Ectodermal cell (in vitro differentiated cells): ENCODE measurements around the gene SPAAR.
"Not testable (repeated sequence)": the region's sequence is repeated elsewhere in the genome, so short reads cannot be mapped to it uniquely, and the experiment has no call there.

Experiments used
- H3K27ac ChIP-seq: 2 replicates; pipeline ENCODE4 v1.7.0; 2013; ENCODE audit warnings: mild to moderate bottlenecking, low read depth, low read length; ENCODE audit not compliant: insufficient read depth, poor library complexity, severe bottlenecking
- H3K27me3 ChIP-seq: 2 replicates; pipeline ENCODE4 v1.7.0; 2013; ENCODE audit warnings: mild to moderate bottlenecking, low read length; ENCODE audit not compliant: insufficient read depth, control insufficient read depth, poor library complexity, severe bottlenecking
- H3K36me3 ChIP-seq: one replicate; pipeline ENCODE4 v1.7.0; 2013; ENCODE audit warnings: low read length; ENCODE audit not compliant: control insufficient read depth, insufficient read depth
- H3K4me1 ChIP-seq: one replicate; pipeline ENCODE4 v1.7.0; 2013; ENCODE audit warnings: low read length; ENCODE audit not compliant: control insufficient read depth, insufficient read depth
- H3K4me3 ChIP-seq: 2 replicates; pipeline ENCODE4 v1.7.0; 2013; ENCODE audit warnings: low read depth, low read length, control low read depth; ENCODE audit not compliant: insufficient read depth
- H3K9me3 ChIP-seq: 2 replicates; pipeline ENCODE4 v1.7.0; 2013; ENCODE audit warnings: mild to moderate bottlenecking, low read length, moderate library complexity; ENCODE audit not compliant: control insufficient read depth
- WGBS, 2 experiments: methylation state at CpG; one replicate each; pipeline ENCODE4 v1.1.7; 2013; ENCODE audit warnings: missing lambda C conversion rate in 2 of 2; 5-methylcytosine and 5-hydroxymethylcytosine counted together

Gene SPAAR

GRCh38 chr9:35909687-35910612 lies 660 bp downstream of the SPAAR start:
- no peaks in the 10 kb centered on the region for H3K9me3 ChIP-seq
- H3K36me3 ChIP-seq, result no peaks in the 10 kb centered on the region
- no peak overlapping the region for H3K27ac ChIP-seq
- WGBS, 2 experiments, result 91 to 92% methylated on average over 34 of the region's 34 CpGs
- H3K4me3 ChIP-seq, result no peak overlapping the region
- H3K27me3 ChIP-seq, result no peaks in the 10 kb centered on the region
- peaks cover 34% of the 10 kb centered on the region for H3K4me1 ChIP-seq

DNA sequence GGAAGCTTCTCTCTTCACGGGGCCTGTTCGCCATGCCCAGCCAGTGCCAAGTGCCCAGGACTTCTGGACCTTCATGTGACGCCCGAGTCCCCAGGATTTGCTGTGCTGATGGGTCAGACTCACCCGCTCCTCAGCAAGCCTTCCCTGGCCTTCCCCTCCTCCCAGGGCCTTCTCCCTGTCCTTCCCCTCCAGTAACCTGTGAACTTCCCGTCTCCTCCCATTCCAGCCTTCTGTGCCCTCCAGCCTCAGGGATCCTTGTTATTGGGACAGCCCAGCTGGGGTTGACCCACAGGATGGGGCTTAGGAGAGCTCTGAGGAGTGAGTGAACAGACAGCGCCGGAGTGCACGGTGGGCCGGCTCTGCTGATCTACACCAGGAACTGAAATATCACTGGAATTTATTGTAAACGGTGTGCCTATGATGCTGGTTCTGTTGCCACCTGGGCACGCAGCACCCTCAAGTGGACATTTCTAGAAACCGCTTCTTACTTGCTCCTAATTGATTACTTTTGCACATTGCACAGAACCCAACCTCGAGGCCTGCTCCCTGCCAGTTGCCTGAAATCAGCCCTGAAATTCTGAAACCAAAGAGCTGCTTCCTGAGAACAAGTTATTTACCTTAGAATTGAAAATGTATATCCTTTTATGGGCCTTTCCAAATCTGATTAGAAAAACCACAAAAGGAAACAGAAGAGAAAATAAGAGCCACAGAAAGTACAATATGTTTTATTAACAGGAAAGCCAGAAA lies 1.5 kb downstream of the SPAAR start:
- Histone ChIP-seq H3K36me3 (no peaks in the 10 kb centered on the region), H3K27me3 (no peaks in the 10 kb centered on the region), H3K4me3 (no peak overlapping the region), H3K4me1 (peaks cover 26% of the 10 kb centered on the region), H3K9me3 (no peaks in the 10 kb centered on the region), H3K27ac (no peak overlapping the region)
- 88% methylated on average over 14 of the region's 14 CpGs for WGBS, 2 experiments

- H3K9me3 ChIP-seq, result no peaks in the 10 kb centered on the region
- 86 to 92% methylated on average over 10 of the region's 10 CpGs for WGBS, 2 experiments
- H3K27me3 ChIP-seq, result no peaks in the 10 kb centered on the region
Measured at GRCh38 chr9:35911690-35912089, 2.4 kb downstream of the SPAAR start.

DNA sequence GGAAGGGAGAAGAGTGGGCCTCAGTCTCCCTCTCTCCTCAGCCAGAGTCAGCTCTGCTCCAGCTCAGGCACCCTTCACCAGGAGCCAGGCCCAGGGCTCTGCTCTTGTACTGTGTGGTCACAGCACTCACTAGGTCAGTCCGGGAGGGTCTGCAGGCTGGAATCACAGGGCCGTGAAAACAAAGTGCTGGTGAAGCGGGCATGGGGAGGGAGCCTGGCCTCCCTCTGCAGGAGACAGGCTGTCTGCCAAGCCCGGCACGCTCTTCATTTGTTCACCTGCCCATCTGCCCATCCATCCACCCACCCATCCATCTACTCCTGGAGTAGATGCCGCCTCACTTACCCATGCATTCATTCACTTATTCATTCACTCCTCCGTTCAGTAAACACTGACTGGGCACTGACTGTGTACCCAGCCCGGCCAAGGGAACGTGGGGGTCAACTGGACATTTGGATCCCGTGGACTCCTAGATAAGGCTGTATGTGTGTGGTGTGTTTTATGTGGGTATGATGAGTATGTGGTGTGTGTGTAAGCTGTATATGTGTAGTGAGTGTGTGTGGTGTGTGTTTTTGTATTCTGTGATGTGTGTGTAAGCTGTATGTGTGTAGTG lies 3.6 kb downstream of the SPAAR start:
- Histone ChIP-seq H3K4me3 (no peak overlapping the region), H3K27ac (no peak overlapping the region), H3K9me3 (no peaks in the 10 kb centered on the region), H3K36me3 (no peaks in the 10 kb centered on the region), H3K27me3 (no peaks in the 10 kb centered on the region), H3K4me1 (peaks cover 12% of the 10 kb centered on the region)
- WGBS, 2 experiments, result 89 to 90% methylated on average over 10 of the region's 10 CpGs

More at GRCh38 chr9:35911690-35912089, 2.4 kb downstream of the SPAAR start:
- peaks cover 24% of the 10 kb centered on the region for H3K4me1 ChIP-seq
- no peaks in the 10 kb centered on the region for H3K36me3 ChIP-seq
- H3K4me3 ChIP-seq, result no peak overlapping the region
- no peak overlapping the region for H3K27ac ChIP-seq

DNA sequence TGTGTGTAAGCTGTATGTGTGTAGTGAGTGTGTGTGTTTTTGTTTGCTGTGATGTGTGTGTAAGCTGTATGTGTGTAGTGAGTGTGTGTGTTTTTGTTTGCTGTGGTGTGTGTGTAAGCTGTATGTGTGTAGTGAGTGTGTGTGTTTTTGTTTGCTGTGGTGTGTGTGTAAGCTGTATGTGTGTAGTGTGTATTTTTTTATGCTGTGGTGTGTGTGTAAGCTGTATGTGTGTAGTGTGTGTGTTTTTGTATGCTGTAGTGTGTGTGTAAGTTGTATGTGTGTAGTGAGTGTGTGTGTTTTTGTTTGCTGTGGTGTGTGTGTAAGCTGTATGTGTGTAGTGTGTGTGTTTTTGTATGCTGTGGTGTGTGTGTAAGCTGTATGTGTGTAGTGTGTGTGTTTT lies 4.1 kb downstream of the SPAAR start:
- not testable (repeated sequence) for H3K4me3 ChIP-seq, H3K36me3 ChIP-seq, H3K9me3 ChIP-seq, H3K27ac ChIP-seq, H3K27me3 ChIP-seq, H3K4me1 ChIP-seq

- Histone ChIP-seq H3K36me3 (no peaks in the 10 kb centered on the region), H3K4me1 (no peaks in the 10 kb centered on the region), H3K4me3 (no peak overlapping the region), H3K9me3 (no peaks in the 10 kb centered on the region), H3K27me3 (no peaks in the 10 kb centered on the region), H3K27ac (no peak overlapping the region)
- WGBS, 2 experiments, result 70 to 71% methylated on average over 9 of the region's 9 CpGs
Measured at GRCh38 chr9:35914301-35914807, 5.1 kb downstream of the SPAAR start.

DNA sequence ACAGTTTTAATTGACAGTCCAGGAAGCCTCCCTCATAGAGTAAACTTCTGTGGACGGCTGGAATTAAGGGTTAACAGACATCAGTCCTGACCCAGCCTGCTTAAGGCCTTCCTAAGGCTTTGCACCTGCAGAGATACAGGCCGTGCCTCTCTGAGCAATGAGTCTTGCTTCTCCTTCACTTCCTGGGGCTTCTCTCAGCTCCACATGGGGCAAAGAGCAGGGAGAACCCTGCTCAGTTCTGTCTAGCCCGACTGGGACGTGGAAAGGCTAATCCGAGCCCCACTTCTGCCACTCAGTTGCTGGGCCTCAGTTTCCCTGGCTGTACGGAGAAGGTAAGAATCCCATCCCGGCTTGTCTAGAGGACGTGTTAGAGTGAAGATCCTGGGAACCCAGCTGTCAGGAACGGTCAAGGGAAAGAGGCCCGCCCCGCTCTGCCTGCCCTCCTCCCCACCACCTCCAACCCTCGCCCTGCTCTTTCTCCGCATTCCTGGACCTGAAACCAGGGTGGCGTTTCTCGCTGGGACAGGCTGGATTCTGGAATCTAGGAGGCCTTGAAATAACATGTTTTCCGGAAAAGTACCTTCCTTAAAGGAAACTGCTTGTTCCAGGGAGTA lies 6.5 kb downstream of the SPAAR start:
- Histone ChIP-seq H3K36me3 (no peaks in the 10 kb centered on the region), H3K9me3 (no peaks in the 10 kb centered on the region), H3K27me3 (no peaks in the 10 kb centered on the region), H3K27ac (no peak overlapping the region), H3K4me1 (no peaks in the 10 kb centered on the region), H3K4me3 (no peak overlapping the region)
- 80% methylated on average over 16 of the region's 16 CpGs for WGBS, 2 experiments

DNA sequence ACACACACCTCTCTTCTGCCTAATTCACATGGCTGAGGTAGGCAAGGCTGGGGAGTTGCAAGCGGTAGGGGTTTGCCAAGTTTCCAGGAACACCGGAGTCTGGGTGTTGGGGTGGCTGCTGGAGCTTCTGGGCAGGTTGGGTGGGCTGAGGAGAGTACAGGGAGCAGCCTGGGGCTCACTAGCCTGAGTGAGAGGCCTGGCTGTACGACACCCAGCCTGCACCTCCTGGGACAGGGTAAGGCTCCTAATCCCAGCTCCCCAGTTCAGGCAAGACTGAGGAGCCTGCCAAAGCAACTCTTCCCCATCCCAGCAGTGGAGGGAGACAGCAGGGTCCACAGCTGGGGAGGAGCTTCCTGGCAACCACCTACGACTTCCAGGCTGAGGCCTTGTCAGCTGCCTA lies 8.0 kb downstream of the SPAAR start:
- Histone ChIP-seq H3K36me3 (no peaks in the 10 kb centered on the region), H3K27ac (no peak overlapping the region), H3K27me3 (no peaks in the 10 kb centered on the region), H3K9me3 (no peaks in the 10 kb centered on the region), H3K4me3 (no peak overlapping the region), H3K4me1 (no peaks in the 10 kb centered on the region)
- WGBS, 2 experiments, result 88 to 91% methylated on average over 4 of the region's 4 CpGs

- 97 to 100% methylated on average over 3 of the region's 3 CpGs for WGBS, 2 experiments
- no peak overlapping the region for H3K4me3 ChIP-seq
Measured at GRCh38 chr9:35918780-35919179, 9.5 kb downstream of the SPAAR start.

More at GRCh38 chr9:35918780-35919179, 9.5 kb downstream of the SPAAR start:
- H3K36me3 ChIP-seq, result no peaks in the 10 kb centered on the region
- no peaks in the 10 kb centered on the region for H3K9me3 ChIP-seq
- no peaks in the 10 kb centered on the region for H3K27me3 ChIP-seq
- no peak overlapping the region for H3K27ac ChIP-seq
- H3K4me1 ChIP-seq, result no peaks in the 10 kb centered on the region
